GM21381 (cell line): ENCODE measurements around the gene KCNT1.

Source experiments
- ATAC-seq: cut with Tn5 transposase; IDR thresholded peaks from one replicate; pipeline ENCODE4 v1.9.1; 2021; ENCODE audit warnings: mild to moderate bottlenecking, moderate library complexity; ENCODE audit not compliant: unreplicated experiment

KCNT1 gene

DNA sequence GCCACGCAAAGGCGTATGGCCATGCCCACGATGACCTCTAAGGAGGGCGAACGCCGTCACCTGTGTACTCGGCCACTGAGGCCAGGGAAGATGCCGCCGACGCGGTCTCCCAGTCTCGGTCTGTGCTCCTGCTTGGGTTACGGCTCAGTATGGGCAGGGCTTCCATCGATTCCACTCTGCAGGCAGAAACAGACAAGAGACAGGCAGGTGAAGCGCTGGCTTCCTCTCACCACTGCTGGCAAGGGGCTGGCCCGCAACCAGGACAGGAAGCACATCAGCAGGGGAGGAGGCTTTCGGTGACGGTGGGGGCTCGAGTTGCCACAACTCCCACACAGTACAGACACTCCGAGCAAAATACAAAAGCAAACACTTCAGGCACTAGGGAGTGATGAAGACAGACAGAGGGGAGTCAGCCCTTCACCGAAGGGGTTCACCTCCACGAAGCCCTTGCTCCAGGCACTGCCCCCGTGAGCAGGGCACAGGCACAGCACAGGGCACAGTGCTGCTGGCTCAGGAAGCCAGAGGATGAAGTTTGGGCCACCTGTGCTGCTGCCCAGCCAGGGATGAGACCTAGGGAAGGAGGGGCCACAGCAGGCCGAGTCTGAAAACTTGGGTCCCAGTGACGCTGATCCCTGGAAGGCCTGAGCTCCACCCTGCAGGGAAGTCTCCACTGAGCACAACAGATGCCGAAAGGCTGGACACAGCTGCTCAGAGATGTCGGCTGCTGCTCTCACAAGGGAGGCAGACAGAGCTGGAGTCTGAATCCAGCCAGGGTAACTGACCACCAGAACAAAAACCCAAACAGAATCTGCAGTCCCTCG, 114.1 kb downstream of the KCNT1 start:
- ATAC-seq: no peak

DNA sequence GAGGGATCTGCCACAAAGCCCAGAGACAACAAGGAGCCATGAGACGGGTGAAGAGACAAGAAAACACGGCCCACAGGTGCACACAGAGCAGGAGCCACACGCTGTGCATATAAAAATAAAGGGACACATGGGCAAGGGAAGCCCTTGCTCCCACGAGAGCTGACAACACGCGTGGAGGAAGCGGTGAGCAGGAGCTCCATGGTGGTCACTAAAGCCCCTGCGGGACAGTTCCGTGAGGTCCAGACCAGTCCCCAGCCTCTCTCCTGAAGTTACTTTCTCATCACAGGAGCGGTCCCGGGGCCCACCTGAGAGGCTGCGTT, 114.6 kb downstream of the KCNT1 start:
- no peak for ATAC-seq

DNA sequence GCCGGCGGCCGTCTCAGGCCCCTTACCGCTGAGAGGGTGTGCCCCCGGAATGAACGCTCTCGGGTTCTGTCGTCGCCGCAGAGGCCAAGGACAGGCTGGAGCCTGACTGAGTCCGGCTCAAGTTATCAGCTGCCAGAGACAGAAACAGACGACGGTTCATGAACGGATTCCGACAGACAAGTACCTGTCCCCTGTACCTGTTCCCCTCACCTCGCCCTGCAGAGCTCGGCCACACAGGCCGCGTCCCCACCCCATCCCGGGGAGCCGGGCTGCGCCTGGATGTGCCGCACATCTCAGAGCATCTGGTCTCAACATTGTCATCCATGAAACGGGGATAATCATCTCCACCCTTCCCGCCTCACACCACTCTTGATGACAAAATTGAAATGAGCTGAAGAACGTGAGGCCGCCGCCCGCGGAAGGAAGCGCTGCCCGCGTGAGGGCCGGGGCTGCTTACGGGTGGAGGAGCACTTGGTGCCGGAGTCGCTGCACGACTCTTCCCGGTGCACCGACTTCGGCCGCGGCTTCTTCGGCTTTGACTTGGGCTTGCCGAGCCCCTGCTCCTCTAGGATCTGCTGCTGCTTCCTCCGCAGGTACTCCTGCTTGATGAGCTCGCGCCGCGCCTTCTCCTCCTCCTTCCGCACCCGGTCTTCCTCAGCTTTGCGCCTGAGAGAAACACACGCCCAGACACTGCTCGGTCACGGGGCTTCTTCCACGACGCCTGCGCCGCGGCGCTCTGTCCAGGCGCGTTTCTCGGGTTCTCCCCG, 116.1 kb downstream of the KCNT1 start:
- ATAC-seq: no peak

DNA sequence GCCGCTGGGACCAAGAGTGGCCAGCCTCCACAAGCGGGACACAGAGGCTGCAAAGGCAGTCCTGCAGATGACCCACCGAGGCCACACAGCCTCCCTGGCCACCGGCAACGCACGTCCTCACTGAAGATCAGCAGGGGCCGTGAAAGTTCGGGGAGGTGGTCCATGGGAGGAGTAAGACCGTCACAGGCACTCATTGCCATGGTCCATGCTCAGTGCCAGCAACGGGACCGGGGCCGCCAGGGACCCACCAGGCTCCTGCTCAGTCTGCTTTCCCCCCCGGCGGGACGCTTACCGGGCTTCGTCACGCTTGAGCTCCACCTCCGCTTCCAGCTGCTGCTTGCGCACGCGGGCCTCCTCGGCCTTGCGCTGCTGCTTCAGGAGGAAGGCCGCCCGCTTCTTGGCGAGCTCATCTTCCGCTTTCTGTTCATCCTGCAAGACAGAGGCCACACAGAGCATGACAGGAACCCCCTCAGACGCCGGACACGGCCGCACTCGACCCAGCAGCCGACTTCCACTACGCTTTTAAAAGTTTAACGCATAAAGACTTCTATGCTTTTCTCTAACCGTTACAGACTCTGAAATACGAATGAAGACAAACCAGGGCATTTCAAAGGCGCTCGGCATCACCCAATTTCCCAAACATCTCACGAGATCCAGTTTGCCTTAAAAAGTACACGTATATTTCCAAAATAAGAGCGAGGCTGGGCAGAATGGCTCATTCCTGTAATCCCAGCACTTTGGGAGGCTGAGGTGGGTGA, 116.9 kb downstream of the KCNT1 start:
- ATAC-seq: no peak

DNA sequence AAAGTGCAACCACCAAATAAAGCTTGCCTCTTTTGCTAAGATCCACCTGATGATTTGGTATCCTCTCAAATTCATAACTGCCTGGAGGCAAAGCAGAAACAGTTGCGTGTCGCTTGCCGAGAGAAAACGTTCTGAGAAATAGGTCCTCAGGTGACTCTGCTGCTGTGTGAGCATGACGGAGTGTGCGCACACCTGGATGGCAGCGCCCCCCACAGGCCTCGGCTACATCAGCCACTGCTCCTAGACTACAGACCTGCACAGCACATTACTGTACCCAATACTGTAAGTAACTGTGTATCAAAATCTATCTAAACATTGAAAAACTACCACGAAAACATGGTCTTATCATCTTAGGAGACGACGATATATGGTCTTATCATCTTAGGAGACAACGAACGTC, 117.9 kb downstream of the KCNT1 start:
- no peak for ATAC-seq

DNA sequence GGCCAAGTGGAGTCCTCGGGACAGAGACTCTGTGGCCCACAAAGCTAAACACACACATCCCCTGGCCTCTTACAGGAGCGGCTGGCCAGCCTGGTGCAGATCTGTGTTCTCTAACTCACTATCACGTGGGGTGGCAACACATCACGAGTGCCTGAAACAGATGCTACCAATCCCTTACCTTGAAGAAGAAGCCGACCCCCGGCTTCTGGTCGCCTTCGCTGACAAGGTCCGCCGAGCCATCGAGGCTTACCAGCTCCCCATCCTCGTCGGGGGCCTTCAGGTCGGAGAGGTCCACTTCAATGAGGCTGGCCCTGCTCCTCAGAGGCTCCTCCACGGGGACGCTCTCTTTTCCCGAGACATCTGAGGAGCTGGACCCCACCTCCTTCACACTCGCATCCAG, 118.7 kb downstream of the KCNT1 start:
- ATAC-seq: no peak

DNA sequence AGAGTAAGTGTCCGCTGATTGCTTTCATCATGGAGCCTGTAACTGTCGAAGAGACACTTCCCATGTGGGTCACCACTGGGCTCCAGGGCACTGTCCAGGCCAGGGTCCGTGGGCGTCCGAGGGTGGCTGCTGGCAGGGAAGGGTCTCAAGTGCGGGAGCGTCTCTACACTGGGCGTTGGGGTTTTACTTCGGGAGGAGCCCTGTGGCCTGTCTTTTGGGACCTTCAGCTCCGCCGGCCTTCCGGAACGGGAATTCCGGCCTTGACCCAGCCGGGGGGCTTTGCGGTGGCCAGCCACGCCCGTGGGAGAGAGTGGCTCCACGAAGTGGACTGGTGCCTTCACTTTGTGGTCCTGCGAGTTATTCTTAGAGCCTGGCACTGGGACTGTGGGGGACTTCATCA, 119.1 kb downstream of the KCNT1 start:
- ATAC-seq: no peak

DNA sequence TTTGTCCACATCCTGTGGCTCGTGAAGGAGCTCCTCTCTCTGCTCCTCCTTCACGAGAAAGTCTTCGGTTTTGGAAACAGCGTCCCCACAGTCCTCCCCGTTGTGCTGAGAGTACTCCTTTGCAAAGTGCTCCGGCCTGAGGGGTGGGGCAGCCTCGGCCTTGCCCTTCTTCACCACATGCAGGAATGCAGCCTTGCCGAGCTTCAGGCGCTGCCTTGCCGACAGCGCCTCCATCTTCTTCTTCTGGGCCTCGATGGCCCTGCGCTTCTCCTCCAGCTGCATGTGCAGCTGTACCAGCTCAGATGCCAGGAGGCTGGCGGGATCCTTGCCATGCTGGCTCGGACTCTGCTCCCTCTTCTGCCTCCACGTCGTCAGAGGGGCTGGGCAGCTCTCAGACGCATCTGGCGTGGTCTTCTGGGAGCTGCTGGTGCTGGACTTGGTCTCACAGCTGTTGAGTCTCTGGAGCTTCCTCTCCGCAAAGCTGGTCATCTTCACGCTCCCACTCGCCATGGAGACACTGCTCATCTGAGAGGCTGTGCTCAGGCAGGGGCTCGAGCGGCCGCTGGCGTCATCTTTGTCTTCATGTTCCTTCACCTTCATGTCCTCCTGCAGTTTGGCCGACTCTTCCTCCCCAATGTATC, 119.9 kb downstream of the KCNT1 start:
- no peak for ATAC-seq

DNA sequence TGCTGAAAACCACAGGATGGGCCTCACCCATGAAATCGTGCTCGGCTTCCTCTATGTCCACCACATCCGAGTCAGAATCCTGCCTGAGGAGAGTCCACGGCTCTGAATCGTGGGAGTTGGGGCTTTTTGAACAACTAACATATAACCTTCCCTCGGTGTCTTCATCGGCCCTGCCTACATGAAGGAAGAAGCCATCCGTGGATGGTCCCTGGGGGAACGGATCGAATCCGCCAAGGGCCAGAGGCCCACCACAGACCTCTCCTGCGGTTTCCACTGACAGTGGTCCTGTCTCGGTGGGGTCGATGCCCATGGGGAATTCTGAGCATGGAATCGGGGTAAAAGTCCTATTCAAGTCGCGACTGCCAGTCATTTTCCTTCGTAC, 120.4 kb downstream of the KCNT1 start:
- no peak for ATAC-seq

DNA sequence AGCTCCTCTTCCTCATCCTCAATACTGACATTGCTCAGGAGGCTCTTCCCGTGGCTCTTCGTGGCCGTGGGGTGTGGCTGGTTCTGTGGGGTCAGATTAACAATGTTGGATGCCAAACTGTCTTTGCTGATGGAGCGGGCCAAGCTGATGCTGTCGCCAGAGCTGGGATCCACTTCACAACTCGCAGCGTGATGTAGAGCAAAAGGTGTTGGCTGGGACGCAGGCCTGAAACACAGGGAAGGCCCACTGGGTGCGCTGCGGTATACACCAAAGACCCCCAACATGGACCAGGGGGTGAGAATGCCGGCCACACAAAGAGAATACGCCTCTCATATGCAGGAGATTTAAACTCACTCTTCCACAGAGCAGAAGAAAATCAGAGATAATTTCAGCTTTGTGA, 121.1 kb downstream of the KCNT1 start:
- ATAC-seq: no peak

DNA sequence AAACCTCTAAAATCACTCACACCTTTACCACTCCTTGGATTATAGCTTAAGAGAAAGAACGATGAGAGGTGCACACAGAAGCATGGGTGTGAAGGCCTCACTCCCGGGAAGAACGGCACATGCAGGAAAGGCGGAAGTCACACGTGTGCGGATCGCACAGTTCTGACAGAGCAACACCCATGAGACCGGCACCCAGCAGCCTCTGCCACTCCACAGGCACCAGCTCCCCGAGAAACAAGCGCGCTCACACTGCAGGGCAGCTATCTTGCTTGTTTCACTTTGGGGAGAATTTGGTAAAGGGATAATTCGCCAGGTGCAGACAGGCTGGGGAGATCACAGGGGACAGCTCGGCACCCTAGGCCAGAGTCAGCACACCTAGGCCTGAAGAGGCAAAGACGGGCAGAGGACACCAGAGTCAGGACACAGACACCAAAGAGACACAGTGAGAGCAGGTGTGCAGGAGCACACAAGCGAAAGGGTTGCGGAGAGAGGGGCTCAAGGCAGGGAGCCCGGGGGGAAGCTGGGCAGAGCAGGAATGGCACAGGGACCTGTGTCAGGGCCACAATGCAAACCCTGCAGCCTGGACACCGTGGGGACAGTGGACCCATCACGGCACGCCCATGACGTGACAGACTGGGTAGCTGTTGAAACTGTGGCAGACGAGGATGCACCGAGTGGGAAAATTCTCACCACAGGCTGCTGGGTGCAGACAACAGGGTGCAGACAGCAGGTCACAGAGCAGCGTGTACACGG, 123.6 kb downstream of the KCNT1 start:
- no peak for ATAC-seq

DNA sequence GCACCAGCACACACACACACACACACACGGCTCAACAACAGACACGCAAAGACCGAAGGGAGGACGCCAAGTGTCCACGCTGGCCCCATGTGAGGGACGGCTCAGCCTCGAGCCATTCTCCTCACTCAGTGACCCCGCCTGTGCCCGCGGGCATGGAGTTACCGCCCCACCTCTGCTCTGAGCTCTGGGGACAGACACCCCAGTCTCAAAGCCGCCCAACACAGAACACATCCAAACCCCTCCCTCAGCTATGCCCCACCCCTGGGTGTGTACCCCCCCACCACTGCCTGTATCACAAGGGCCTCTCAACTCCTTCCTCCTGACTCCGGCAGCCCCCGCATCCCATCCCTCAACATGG, 124.2 kb downstream of the KCNT1 start:
- no peak for ATAC-seq

DNA sequence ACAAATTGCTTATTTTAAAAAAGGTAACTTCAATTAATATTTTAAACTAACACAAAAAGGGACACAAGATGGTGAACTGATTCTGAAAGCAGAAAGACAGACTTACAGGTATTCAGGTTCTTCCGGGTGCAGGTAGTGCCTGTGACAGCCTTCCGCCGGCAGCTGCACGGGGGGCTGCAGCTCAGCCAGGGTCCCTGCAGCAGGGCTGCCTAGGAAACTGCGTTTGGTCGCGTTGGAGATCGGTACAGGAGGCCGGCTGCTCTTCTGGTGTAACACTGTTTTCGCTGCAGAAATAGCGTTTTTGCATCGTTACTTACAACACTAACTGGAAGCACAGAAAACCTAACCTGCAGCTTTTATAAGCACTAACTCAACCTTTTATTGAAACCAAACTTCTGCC, 125.3 kb downstream of the KCNT1 start:
- no peak for ATAC-seq

DNA sequence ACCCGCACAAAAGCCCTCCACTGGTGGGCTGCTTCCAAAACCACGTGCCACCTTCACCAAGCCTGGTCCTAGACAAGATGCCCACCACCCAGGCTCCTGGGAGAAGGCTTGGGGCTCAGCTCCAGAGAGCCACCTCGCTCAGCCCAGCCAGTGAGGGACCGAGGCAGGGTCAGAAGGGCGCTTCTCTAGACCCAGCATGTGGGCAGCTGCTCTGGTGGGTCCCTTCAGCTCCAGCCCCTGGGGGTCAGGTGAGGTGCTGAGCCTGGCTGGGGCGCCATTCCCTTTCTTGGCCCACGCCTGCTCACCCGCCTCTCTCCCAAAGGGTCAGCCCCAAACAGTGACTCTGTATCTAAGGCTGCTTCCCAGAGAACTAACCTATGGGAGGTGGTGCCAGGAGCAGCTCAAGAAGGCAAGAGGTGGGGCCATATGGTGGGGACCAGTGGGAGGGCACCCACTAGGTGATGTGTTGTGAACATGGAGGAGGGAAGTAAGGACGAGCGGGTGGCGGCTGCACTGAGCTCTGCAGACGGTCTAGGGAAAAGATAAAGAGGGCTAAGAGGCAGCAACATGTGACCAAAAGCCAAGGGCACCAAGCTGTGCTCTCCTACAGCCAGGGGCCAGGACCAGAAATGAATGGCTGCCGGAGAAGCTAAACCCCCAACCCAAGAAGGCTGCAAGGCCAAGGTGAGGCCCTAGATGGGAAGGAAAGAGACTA, 126.0 kb downstream of the KCNT1 start:
- no peak for ATAC-seq

DNA sequence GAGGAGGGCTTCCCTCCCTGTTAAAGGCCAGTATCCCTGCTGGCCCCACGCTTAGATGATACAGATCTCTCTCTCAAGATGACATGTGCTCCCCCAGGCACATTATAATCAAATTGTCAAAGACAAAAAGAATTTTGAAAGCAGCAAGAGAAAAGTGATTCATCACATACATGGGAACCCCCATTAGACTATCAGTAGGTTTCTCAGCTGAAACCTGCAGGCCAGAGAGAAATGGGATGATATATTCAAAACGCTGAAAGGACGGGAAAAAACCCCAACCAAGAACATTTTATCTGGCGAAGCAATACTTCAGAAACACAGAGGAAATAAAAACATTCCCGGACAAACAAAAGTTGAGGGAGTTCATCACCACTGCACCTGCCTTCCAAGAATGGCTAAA, 126.7 kb downstream of the KCNT1 start:
- no peak for ATAC-seq

DNA sequence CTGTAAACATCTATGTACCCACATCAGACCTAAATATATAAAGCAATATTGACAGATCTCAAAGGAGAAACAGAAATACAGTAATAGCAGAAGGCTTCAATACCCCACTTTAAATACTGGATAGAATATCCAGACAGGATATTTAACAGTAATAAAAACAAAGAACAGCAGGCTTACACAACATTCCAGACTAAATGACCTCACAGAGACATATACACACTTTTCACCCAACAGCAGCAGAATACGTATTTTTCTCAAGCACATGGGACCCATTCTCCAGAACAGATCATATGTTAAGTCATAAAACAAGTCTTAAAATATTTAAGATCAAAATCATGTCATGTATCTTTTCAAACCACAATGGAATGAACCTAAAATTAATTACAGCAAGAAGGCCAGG, 128.5 kb downstream of the KCNT1 start:
- no peak for ATAC-seq

DNA sequence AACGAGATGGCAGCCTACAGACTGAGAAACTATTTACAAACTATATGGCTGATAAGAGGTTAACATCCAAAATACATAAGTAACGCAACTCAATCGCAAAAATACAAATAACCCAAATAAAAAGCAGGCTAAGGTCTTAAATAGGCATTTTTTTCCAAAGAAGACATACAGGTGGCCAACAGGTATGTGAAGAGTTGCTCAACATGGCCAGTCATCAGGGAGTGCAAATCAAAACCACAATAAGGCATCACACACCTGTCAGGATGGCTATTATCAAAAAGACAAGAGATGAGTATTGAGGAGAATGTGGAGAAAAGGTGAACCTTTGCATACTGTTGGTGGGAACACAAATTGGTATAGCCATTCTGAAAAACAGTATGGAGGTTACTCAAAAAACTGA, 131.9 kb downstream of the KCNT1 start:
- ATAC-seq: no peak

DNA sequence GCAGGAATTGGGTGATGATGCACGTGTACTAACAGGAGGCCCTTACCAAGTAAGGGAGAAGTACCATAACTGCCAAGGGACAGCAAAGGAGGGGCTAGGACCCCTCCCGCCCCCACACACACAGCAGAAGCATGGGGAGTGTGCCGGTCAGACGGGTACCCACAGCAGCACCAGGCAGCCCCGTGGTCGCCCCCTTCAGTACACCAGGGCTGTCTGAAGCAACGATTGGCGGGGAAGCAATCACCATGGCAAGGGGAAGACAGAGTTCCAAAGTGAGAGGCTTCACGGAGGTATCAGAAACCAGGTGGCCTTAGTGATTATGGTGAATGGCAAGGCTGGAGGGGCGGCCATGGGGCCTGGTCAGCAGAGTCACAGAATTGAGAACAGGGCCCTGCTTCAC, 133.1 kb downstream of the KCNT1 start:
- no peak for ATAC-seq

DNA sequence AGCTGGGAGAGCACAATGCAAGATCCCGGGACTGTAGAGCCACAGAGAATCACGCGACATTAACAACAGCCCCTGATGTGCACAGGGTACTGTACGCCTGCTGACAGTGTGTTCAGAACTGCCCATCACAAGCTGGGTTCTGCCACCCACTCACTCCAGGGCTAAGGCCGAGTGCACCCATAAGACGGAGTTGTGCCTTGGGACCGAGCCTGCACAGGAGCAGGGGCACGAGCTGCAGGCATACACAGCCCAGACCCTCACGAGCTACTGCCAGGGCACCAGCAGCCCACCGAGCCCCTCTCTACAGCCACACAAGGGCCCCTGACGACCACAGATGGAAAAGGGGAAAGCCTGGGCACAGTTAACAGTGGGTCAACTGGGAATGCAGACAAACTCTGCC, 137.5 kb downstream of the KCNT1 start:
- no peak for ATAC-seq

DNA sequence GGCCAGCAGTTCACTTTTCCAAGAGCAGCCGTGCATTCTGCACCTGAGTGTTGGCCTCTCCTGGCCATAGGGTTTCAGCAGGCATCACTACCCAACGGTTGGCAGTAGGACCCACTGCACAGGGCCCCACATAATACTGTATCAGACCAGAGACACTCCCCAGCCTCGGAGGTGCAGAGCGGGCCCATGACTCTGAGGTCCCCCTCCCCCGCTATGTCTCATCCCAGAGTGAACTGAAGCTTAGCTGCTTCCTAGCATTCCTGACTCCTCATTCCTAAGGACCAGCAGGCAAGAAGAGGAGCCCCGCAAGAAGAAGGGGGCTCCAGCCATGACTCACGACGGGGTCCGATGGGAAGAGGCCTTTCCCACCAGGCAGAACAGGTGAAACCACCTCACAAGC, 138.1 kb downstream of the KCNT1 start:
- ATAC-seq: no peak
